Urinary bladder (tissue), 4 donors: ENCODE data around the gene CCDC69. TPM values are rescaled to one million over a fixed set of nuclear protein-coding genes. Genes with fewer than 3 reads are reported as not detected.
"Not testable (repeated sequence)": the region's sequence is repeated elsewhere in the genome, so short reads cannot be mapped to it uniquely, and the experiment has no call there.

Experiments used
- DNase-seq: peaks from one replicate; pipeline ENCODE4 v3.0.0-alpha.2; 2015; ENCODE audit errors: extremely low spot score
- H3K27ac ChIP-seq: one replicate; pipeline ENCODE4 v1.5.1; 2013; ENCODE audit warnings: low read depth, mild to moderate bottlenecking, moderate library complexity
- H3K36me3 ChIP-seq: one replicate; pipeline ENCODE4 v1.6.1; 2013; ENCODE audit warnings: mild to moderate bottlenecking, moderate library complexity; ENCODE audit not compliant: insufficient read depth
- H3K4me1 ChIP-seq: one replicate; pipeline ENCODE4 v1.6.1; 2013; ENCODE audit warnings: mild to moderate bottlenecking, moderate library complexity; ENCODE audit not compliant: insufficient read depth
- H3K4me3 ChIP-seq: one replicate; pipeline ENCODE4 v1.5.1; 2013; ENCODE audit warnings: low read depth, low read length
- WGBS: extraction: QIAGEN DNeasy Blood & Tissue Kit; methylation state at CpG from one replicate; pipeline ENCODE4 v1.1.7; 2013; 5-methylcytosine and 5-hydroxymethylcytosine counted together
- polyA plus RNA-seq: library from polyadenylated mRNA; stranded (reverse); fragments of 200-250 nt; gene quantifications from one replicate; pipeline ENCODE4 v1.2.3, GENCODE V29; 2013
- total RNA-seq: library from RNA; depleted of rRNA; stranded (reverse); fragments of >200 nt; gene quantifications from one replicate; pipeline ENCODE4 v1.2.3, GENCODE V29; 2014
- donor health status: healthy with polysubstance abuse.
- donor health status: healthy.

Gene CCDC69
- total and polyA plus RNA-seq, 2 donors: 13.9 to 155 TPM

GRCh38 chr5:151184316-151185042, 39.4 kb downstream of the CCDC69 start:
- whole genome bisulfite sequencing: 83% methylated on average over 10 of the region's 10 CpGs
- no peak for DNase-seq
- Histone ChIP-seq H3K27ac (no peak overlapping the region), H3K4me3 (no peak overlapping the region), H3K4me1 (no peaks in the 10 kb centered on the region), H3K36me3 (peaks cover 3% of the 10 kb centered on the region)

- H3K4me1 ChIP-seq: no peaks in the 10 kb centered on the region
- H3K4me3 ChIP-seq: no peak overlapping the region
- DNase-seq: no peak
- H3K27ac ChIP-seq: no peak overlapping the region
- H3K36me3 ChIP-seq: peaks cover 6% of the 10 kb centered on the region
- 76% methylated on average over 7 of the region's 7 CpGs for WGBS
Observed at GRCh38 chr5:151183456-151184245, 40.2 kb downstream of the CCDC69 start.

GRCh38 chr5:151182976-151183375, 40.9 kb downstream of the CCDC69 start:
- H3K4me1 ChIP-seq: no peaks in the 10 kb centered on the region
- H3K4me3 ChIP-seq: no peak overlapping the region
- no peak for DNase-seq
- peaks cover 6% of the 10 kb centered on the region for H3K36me3 ChIP-seq
- WGBS: 82% methylated on average over 8 of the region's 8 CpGs
- no peak overlapping the region for H3K27ac ChIP-seq

- no peak overlapping the region for H3K27ac ChIP-seq
- H3K4me3 ChIP-seq: no peak overlapping the region
- 74% methylated on average over 4 of the region's 4 CpGs for WGBS
- no peak for DNase-seq
- no peaks in the 10 kb centered on the region for H3K4me1 ChIP-seq
- H3K36me3 ChIP-seq: peaks cover 6% of the 10 kb centered on the region
Observed at GRCh38 chr5:151182524-151182900, 41.4 kb downstream of the CCDC69 start.

- 74% methylated on average over 4 of the region's 4 CpGs for WGBS
- Histone ChIP-seq H3K4me1 (no peaks in the 10 kb centered on the region), H3K4me3 (no peak overlapping the region), H3K27ac (no peak overlapping the region), H3K36me3 (peaks cover 6% of the 10 kb centered on the region)
- DNase-seq: no peak
Observed at GRCh38 chr5:151181818-151182523, 41.9 kb downstream of the CCDC69 start.

- Histone ChIP-seq H3K4me1 (no peaks in the 10 kb centered on the region), H3K4me3 (no peak overlapping the region), H3K27ac (no peak overlapping the region), H3K36me3 (peaks cover 3% of the 10 kb centered on the region)
- DNase-seq: no peak
- 77% methylated on average over 6 of the region's 6 CpGs for WGBS
Observed at GRCh38 chr5:151180291-151180690, 43.6 kb downstream of the CCDC69 start.

GRCh38 chr5:151179489-151179840, 44.4 kb downstream of the CCDC69 start:
- Histone ChIP-seq H3K4me3 (no peak overlapping the region), H3K27ac (no peak overlapping the region), H3K4me1 (no peaks in the 10 kb centered on the region), H3K36me3 (peaks cover 3% of the 10 kb centered on the region)
- DNase-seq: no peak
- WGBS: 91% methylated on average over 4 of the region's 4 CpGs

- DNase-seq: no peak
- 85% methylated on average over 5 of the region's 5 CpGs for WGBS
- Histone ChIP-seq H3K27ac (no peak overlapping the region), H3K4me1 (no peaks in the 10 kb centered on the region), H3K4me3 (no peak overlapping the region), H3K36me3 (peaks cover 3% of the 10 kb centered on the region)
Observed at GRCh38 chr5:151178777-151179488, 45.0 kb downstream of the CCDC69 start.

GRCh38 chr5:151178372-151178771, 45.5 kb downstream of the CCDC69 start:
- no peak overlapping the region for H3K4me3 ChIP-seq

GRCh38 chr5:151176268-151176667, 47.6 kb downstream of the CCDC69 start:
- not testable (repeated sequence) for H3K4me1 ChIP-seq, DNase-seq, H3K4me3 ChIP-seq, H3K27ac ChIP-seq, H3K36me3 ChIP-seq
- 55% methylated on average over 5 of the region's 5 CpGs for WGBS

More at GRCh38 chr5:151178372-151178771, 45.5 kb downstream of the CCDC69 start:
- no peak overlapping the region for H3K27ac ChIP-seq
- DNase-seq: no peak
- H3K36me3 ChIP-seq: peaks cover 3% of the 10 kb centered on the region
- WGBS: 94% methylated on average over 1 of the region's 1 CpG
- H3K4me1 ChIP-seq: no peaks in the 10 kb centered on the region

GRCh38 chr5:151174612-151175101, 49.2 kb downstream of the CCDC69 start:
- peaks cover 3% of the 10 kb centered on the region for H3K36me3 ChIP-seq
- 67% methylated on average over 15 of the region's 15 CpGs for WGBS
- DNase-seq: no peak
- H3K4me3 ChIP-seq: no peak overlapping the region
- H3K4me1 ChIP-seq: no peaks in the 10 kb centered on the region
- no peak overlapping the region for H3K27ac ChIP-seq

- WGBS: 84% methylated on average over 11 of the region's 11 CpGs
- no peak overlapping the region for H3K4me3 ChIP-seq
- peaks cover 2% of the 10 kb centered on the region for H3K36me3 ChIP-seq
- H3K4me1 ChIP-seq: no peaks in the 10 kb centered on the region
- H3K27ac ChIP-seq: no peak overlapping the region
- DNase-seq: no peak
Observed at GRCh38 chr5:151173711-151174611, 49.9 kb downstream of the CCDC69 start.
